Osteoblast (primary cell): ENCODE data around the gene HDAC7. TPM values are rescaled to one million over a fixed set of nuclear protein-coding genes. Genes with fewer than 3 reads are reported as not detected.

Experiments used
- DNase-seq: peaks from one replicate; pipeline ENCODE4 v3.0.0; 2011; ENCODE audit warnings: low spot score, mixed read lengths; ENCODE audit not compliant: insufficient read length; ENCODE audit errors: missing footprints
- H2AFZ ChIP-seq: 2 replicates; pipeline ENCODE4 v1.6.0; 2011; ENCODE audit warnings: mild to moderate bottlenecking, low read length
- H3K27ac ChIP-seq: 2 replicates; pipeline ENCODE4 v1.5.1; 2011; ENCODE audit warnings: mild to moderate bottlenecking, low read depth, low read length, moderate library complexity
- H3K27me3 ChIP-seq: 2 replicates; pipeline ENCODE4 v1.6.0; 2012; ENCODE audit warnings: mild to moderate bottlenecking, control low read depth, inconsistent platforms, low read length, moderate library complexity; ENCODE audit not compliant: insufficient read depth
- H3K36me3 ChIP-seq: 2 replicates; pipeline ENCODE4 v1.5.1; 2011; ENCODE audit warnings: mild to moderate bottlenecking, low read length, control low read depth, moderate library complexity; ENCODE audit not compliant: insufficient read depth
- H3K4me1 ChIP-seq: 2 replicates; pipeline ENCODE4 v1.5.1; 2011; ENCODE audit warnings: mild to moderate bottlenecking, low read length, control low read depth, moderate library complexity; ENCODE audit not compliant: insufficient read depth
- H3K4me2 ChIP-seq: 2 replicates; pipeline ENCODE4 v1.6.0; 2011; ENCODE audit warnings: mild to moderate bottlenecking, low read length; ENCODE audit not compliant: insufficient read depth
- H3K4me3 ChIP-seq: fragments of 200-600 bp; sonication (generic); 3 replicates; pipeline ENCODE4 v1.5.1; 2012; ENCODE audit warnings: mild to moderate bottlenecking, low read length, inconsistent platforms; ENCODE audit not compliant: insufficient read depth
- H3K79me2 ChIP-seq: 2 replicates; pipeline ENCODE4 v1.6.0; 2012; ENCODE audit warnings: mild to moderate bottlenecking, low read length, control low read depth, inconsistent platforms; ENCODE audit not compliant: insufficient read depth
- H3K9me3 ChIP-seq: 2 replicates; pipeline ENCODE4 v1.5.1; 2011; ENCODE audit warnings: low read depth, low read length, control low read depth
- H4K20me1 ChIP-seq: 2 replicates; pipeline ENCODE4 v1.6.0; 2012; ENCODE audit warnings: mild to moderate bottlenecking, low read length, control low read depth; ENCODE audit not compliant: insufficient read depth
- CTCF ChIP-seq: IDR thresholded peaks from 2 replicates; pipeline ENCODE4 v1.5.1; 2011; ENCODE audit warnings: mild to moderate bottlenecking, low read depth, low read length, moderate library complexity; ENCODE audit errors: extremely low read depth
- total RNA-seq: library from RNA; depleted of rRNA; stranded (reverse); fragments of >200 nt; gene quantifications from 2 replicates; pipeline ENCODE4 v1.2.3, GENCODE V29; 2012

The HDAC7 gene
- total RNA-seq, 1 donor = 41.3 TPM

- no peak for TF ChIP-seq CTCF
- H3K27ac ChIP-seq = no peak overlapping the region
- H4K20me1 ChIP-seq = no peaks in the 10 kb centered on the region
- no peak overlapping the region for H3K4me2 ChIP-seq
- peaks cover 22% of the 10 kb centered on the region for H3K4me1 ChIP-seq
- H3K27me3 ChIP-seq = no peaks in the 10 kb centered on the region
- H3K9me3 ChIP-seq = no peaks in the 10 kb centered on the region
- no peaks in the 10 kb centered on the region for H3K36me3 ChIP-seq
- no peaks in the 10 kb centered on the region for H3K79me2 ChIP-seq
- peak; percentile 73 for DNase-seq
- H2AFZ ChIP-seq = no peak overlapping the region
- no peak overlapping the region for H3K4me3 ChIP-seq
These were observed 84.1 kb downstream of the HDAC7 start for GRCh38 chr12:47735649-47736048.

- Histone ChIP-seq H3K27ac (no peak overlapping the region), H3K36me3 (no peaks in the 10 kb centered on the region), H3K4me2 (no peak overlapping the region), H4K20me1 (no peaks in the 10 kb centered on the region), H3K27me3 (no peaks in the 10 kb centered on the region), H3K9me3 (no peaks in the 10 kb centered on the region), H2AFZ (no peak overlapping the region), H3K4me3 (no peak overlapping the region), H3K4me1 (peaks cover 30% of the 10 kb centered on the region), H3K79me2 (no peaks in the 10 kb centered on the region)
- DNase-seq = peak; percentile 63
- no peak for TF ChIP-seq CTCF
These were observed 84.8 kb downstream of the HDAC7 start for GRCh38 chr12:47734725-47735480.

GRCh38 chr12:47733142-47733541 is 86.6 kb downstream of the HDAC7 start:
- no peak for TF ChIP-seq CTCF

More at GRCh38 chr12:47733142-47733541, 86.6 kb downstream of the HDAC7 start:
- H3K79me2 ChIP-seq = no peaks in the 10 kb centered on the region
- DNase-seq = peak; percentile 58
- no peaks in the 10 kb centered on the region for H3K36me3 ChIP-seq
- no peaks in the 10 kb centered on the region for H4K20me1 ChIP-seq
- no peaks in the 10 kb centered on the region for H3K9me3 ChIP-seq
- no peak overlapping the region for H2AFZ ChIP-seq
- no peak overlapping the region for H3K27ac ChIP-seq
- peaks cover 41% of the 10 kb centered on the region for H3K4me1 ChIP-seq
- H3K4me3 ChIP-seq = no peak overlapping the region
- no peaks in the 10 kb centered on the region for H3K27me3 ChIP-seq
- H3K4me2 ChIP-seq = no peak overlapping the region

Other genes starting within 250 kb of the HDAC7 start
- 15.6 and 17.1 TPM in 2 replicates for gene RPAP3, start 113.9 kb downstream of the HDAC7 start, total RNA-seq
- gene ENDOU, start 94.4 kb downstream of the HDAC7 start, total RNA-seq = not detected in 2 replicates
- gene RAPGEF3, start 61.0 kb downstream of the HDAC7 start, total RNA-seq = 3.5 and 4.3 TPM in 2 replicates
- 18.0 and 19.2 TPM in 2 replicates for gene SLC48A1, start 46.7 kb downstream of the HDAC7 start, total RNA-seq
- 30.4 and 32.2 TPM in 2 replicates for gene VDR, start 85.1 kb upstream of the HDAC7 start, total RNA-seq
- 57.5 and 58.3 TPM in 2 replicates for gene TMEM106C, start 143.7 kb upstream of the HDAC7 start, total RNA-seq
- under 0.01 TPM in 2 replicates for gene COL2A1, start 184.6 kb upstream of the HDAC7 start, total RNA-seq